ENCODE measurements around the gene LAMC2. TPM values are rescaled to one million over a fixed set of nuclear protein-coding genes. Genes with fewer than 3 reads are reported as not detected.
"Not testable (repeated sequence)": the region's sequence is repeated elsewhere in the genome, so short reads cannot be mapped to it uniquely, and the experiment has no call there.

LAMC2 gene
- total RNA-seq, 5 donors from 2014 or later (not counting 1 experiment from before 2014, with no cell fraction given), result 0.03 to 0.15 (median 0.09) TPM; not detected in 2

- H3K9me3 ChIP-seq, result no peaks in the 10 kb centered on the region
- peaks cover 14 to 21% of the 10 kb centered on the region in 2 donors for H3K27me3 Mint-ChIP-seq
- no peaks in the 10 kb centered on the region for H3K4me1 Mint-ChIP-seq
- H3K9me3 Mint-ChIP-seq, result no peaks in the 10 kb centered on the region
- H3K4me3 ChIP-seq (ENCODE audit: control insufficient read depth in 1 of 2, extremely low read depth in 1 of 2, low read length in 1 of 2), result no peak overlapping the region
- 71% methylated on average over 1 of the region's 7 CpGs for WGBS (ENCODE audit: insufficient coverage)
- no peak overlapping the region for H3K27ac Mint-ChIP-seq
- ATAC-seq (replicated peaks in 1 of 4) (no peak), DNase-seq (no peak)
- no peak overlapping the region for H3K27ac ChIP-seq (ENCODE audit: low read length)
- H3K36me3 ChIP-seq (ENCODE audit: control insufficient read depth in 2 of 2, extremely low read depth in 1 of 2, insufficient read depth in 1 of 2, low read length in 1 of 2), result no peaks in the 10 kb centered on the region
- POLR2A ChIA-PET, result no interaction called here
- no peaks in the 10 kb centered on the region for H3K4me1 ChIP-seq (ENCODE audit: control insufficient read depth in 1 of 2, extremely low read depth in 1 of 2, insufficient read depth in 2 of 2, low read length in 2 of 2)
- CTCF ChIA-PET, result no interaction called here
- no peak overlapping the region for H3K4me3 Mint-ChIP-seq
- no peaks in the 10 kb centered on the region for H3K36me3 Mint-ChIP-seq
- no peaks in the 10 kb centered on the region for H3K27me3 ChIP-seq (replicated peaks in 1 of 2; ENCODE audit: control insufficient read depth in 2 of 2, extremely low read depth in 1 of 2, insufficient read depth in 2 of 2, low read length in 1 of 2)
Observed at GRCh38 chr1:183267646-183268431, 81.8 kb downstream of the LAMC2 start.

- ChIA-PET CTCF (no interaction called here), POLR2A (no interaction called here)
- Mint-ChIP-seq H3K4me3 (no peak overlapping the region), H3K4me1 (no peaks in the 10 kb centered on the region), H3K9me3 (no peaks in the 10 kb centered on the region), H3K27ac (no peak overlapping the region), H3K36me3 (no peaks in the 10 kb centered on the region), H3K27me3 (peaks cover 11 to 15% of the 10 kb centered on the region in 2 donors)
- DNase-seq (no peak), ATAC-seq (replicated peaks in 1 of 4) (no peak)
- Histone ChIP-seq H3K4me1 (ENCODE audit: control insufficient read depth in 1 of 2, extremely low read depth in 1 of 2, insufficient read depth in 2 of 2, low read length in 2 of 2) (no peaks in the 10 kb centered on the region), H3K27me3 (replicated peaks in 1 of 2; ENCODE audit: control insufficient read depth in 2 of 2, extremely low read depth in 1 of 2, insufficient read depth in 2 of 2, low read length in 1 of 2) (peaks cover 0 to 7% of the 10 kb centered on the region in 2 experiments), H3K27ac (ENCODE audit: low read length) (no peak overlapping the region), H3K9me3 (no peaks in the 10 kb centered on the region), H3K36me3 (ENCODE audit: control insufficient read depth in 2 of 2, extremely low read depth in 1 of 2, insufficient read depth in 1 of 2, low read length in 1 of 2) (no peaks in the 10 kb centered on the region), H3K4me3 (ENCODE audit: control insufficient read depth in 1 of 2, extremely low read depth in 1 of 2, low read length in 1 of 2) (no peak overlapping the region)
- 80% methylated on average over 3 of the region's 5 CpGs for WGBS (ENCODE audit: insufficient coverage)
Observed at GRCh38 chr1:183270541-183271141, 84.6 kb downstream of the LAMC2 start.

- no peaks in the 10 kb centered on the region for H3K4me1 Mint-ChIP-seq
- peaks cover 6 to 15% of the 10 kb centered on the region in 2 donors for H3K27me3 Mint-ChIP-seq
- H3K36me3 Mint-ChIP-seq, result no peaks in the 10 kb centered on the region
- Histone ChIP-seq H3K4me3 (ENCODE audit: control insufficient read depth in 1 of 2, extremely low read depth in 1 of 2, low read length in 1 of 2) (no peak overlapping the region), H3K4me1 (ENCODE audit: control insufficient read depth in 1 of 2, extremely low read depth in 1 of 2, insufficient read depth in 2 of 2, low read length in 2 of 2) (no peaks in the 10 kb centered on the region), H3K27me3 (replicated peaks in 1 of 2; ENCODE audit: control insufficient read depth in 2 of 2, extremely low read depth in 1 of 2, insufficient read depth in 2 of 2, low read length in 1 of 2) (peaks cover 0 to 7% of the 10 kb centered on the region in 2 experiments), H3K27ac (ENCODE audit: low read length) (no peak overlapping the region), H3K36me3 (ENCODE audit: control insufficient read depth in 2 of 2, extremely low read depth in 1 of 2, insufficient read depth in 1 of 2, low read length in 1 of 2) (no peaks in the 10 kb centered on the region), H3K9me3 (no peaks in the 10 kb centered on the region)
- H3K9me3 Mint-ChIP-seq, result no peaks in the 10 kb centered on the region
- no peak overlapping the region for H3K27ac Mint-ChIP-seq
- DNase-seq (no peak), ATAC-seq (replicated peaks in 1 of 4) (no peak)
- H3K4me3 Mint-ChIP-seq, result no peak overlapping the region
- 83% methylated on average over 1 of the region's 4 CpGs for WGBS (ENCODE audit: insufficient coverage)
- CTCF ChIA-PET, result no interaction called here
- POLR2A ChIA-PET, result no interaction called here
Observed at GRCh38 chr1:183272390-183272848, 86.4 kb downstream of the LAMC2 start.

GRCh38 chr1:183273300-183273699 is 87.2 kb downstream of the LAMC2 start:
- H3K9me3 ChIP-seq, result no peaks in the 10 kb centered on the region
- Mint-ChIP-seq H3K36me3 (no peaks in the 10 kb centered on the region), H3K9me3 (no peaks in the 10 kb centered on the region), H3K4me1 (no peaks in the 10 kb centered on the region), H3K27me3 (peaks cover 6 to 15% of the 10 kb centered on the region in 2 donors), H3K4me3 (no peak overlapping the region), H3K27ac (no peak overlapping the region)
- H3K27me3 ChIP-seq (replicated peaks in 1 of 2; ENCODE audit: control insufficient read depth in 2 of 2, extremely low read depth in 1 of 2, insufficient read depth in 2 of 2, low read length in 1 of 2), result peaks cover 0 to 7% of the 10 kb centered on the region in 2 experiments
- POLR2A ChIA-PET, result no interaction called here
- H3K27ac ChIP-seq (ENCODE audit: low read length), result no peak overlapping the region
- H3K4me1 ChIP-seq (ENCODE audit: control insufficient read depth in 1 of 2, extremely low read depth in 1 of 2, insufficient read depth in 2 of 2, low read length in 2 of 2), result no peaks in the 10 kb centered on the region
- CTCF ChIA-PET, result no interaction called here
- WGBS (ENCODE audit: insufficient coverage), result 57% methylated on average over 3 of the region's 5 CpGs
- no peak for ATAC-seq (replicated peaks in 1 of 4)
- DNase-seq, result no peak
- H3K36me3 ChIP-seq (ENCODE audit: control insufficient read depth in 2 of 2, extremely low read depth in 1 of 2, insufficient read depth in 1 of 2, low read length in 1 of 2), result no peaks in the 10 kb centered on the region
- no peak overlapping the region for H3K4me3 ChIP-seq (ENCODE audit: control insufficient read depth in 1 of 2, extremely low read depth in 1 of 2, low read length in 1 of 2)

DNA sequence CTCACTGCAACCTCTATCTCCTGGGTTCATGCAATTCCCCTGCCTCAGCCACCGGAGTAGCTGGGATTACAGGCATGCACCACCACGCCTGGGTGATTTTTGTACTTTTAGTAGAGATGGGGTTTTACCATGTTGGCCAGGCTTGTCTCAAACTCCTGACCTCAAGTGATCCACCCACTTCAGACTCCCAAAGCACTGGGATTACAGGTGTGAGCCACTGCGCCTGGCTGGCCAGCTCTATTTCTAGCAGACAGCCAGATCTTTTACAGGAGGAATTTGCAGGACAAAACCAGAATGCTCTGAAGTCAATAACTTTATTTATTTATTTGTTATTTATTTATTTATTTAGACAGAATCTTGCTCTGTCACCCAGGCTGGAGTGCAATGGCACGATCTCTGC is 87.9 kb downstream of the LAMC2 start:
- CTCF ChIA-PET; H3K4me3 Mint-ChIP-seq; H3K4me3 ChIP-seq (ENCODE audit: control insufficient read depth in 1 of 2, extremely low read depth in 1 of 2, low read length in 1 of 2); H3K27me3 ChIP-seq (replicated peaks in 1 of 2; ENCODE audit: control insufficient read depth in 2 of 2, extremely low read depth in 1 of 2, insufficient read depth in 2 of 2, low read length in 1 of 2); H3K27ac ChIP-seq (ENCODE audit: low read length); POLR2A ChIA-PET; DNase-seq; H3K9me3 Mint-ChIP-seq; H3K4me1 Mint-ChIP-seq; H3K36me3 Mint-ChIP-seq; H3K9me3 ChIP-seq; H3K27ac Mint-ChIP-seq; H3K36me3 ChIP-seq (ENCODE audit: control insufficient read depth in 2 of 2, extremely low read depth in 1 of 2, insufficient read depth in 1 of 2, low read length in 1 of 2); H3K4me1 ChIP-seq (ENCODE audit: control insufficient read depth in 1 of 2, extremely low read depth in 1 of 2, insufficient read depth in 2 of 2, low read length in 2 of 2); ATAC-seq (replicated peaks in 1 of 4): not testable (repeated sequence)
- H3K27me3 Mint-ChIP-seq, result peaks cover 6 to 15% of the 10 kb centered on the region in 2 donors
- no CpG with 5 or more reads among the region's 4 CpGs for WGBS (ENCODE audit: insufficient coverage)

DNA sequence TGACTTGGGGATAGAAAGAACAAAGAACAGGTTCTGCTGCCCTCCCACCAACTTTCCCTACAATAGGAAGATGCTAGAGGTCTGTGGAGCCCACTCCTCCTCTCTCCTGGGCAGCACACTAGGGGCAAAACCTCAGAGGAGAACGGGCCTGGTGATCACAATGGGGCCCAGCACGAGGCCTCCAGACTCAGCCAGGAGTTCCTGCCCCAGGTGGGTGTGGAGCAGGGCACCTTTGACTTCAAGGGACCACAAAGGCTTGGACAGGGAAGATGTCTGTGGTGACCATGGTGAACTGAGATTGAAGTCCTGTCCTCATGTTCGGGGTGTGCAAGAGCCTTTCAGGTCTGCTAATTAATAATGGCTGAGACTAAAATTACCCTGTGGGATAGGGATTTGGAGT is 88.8 kb downstream of the LAMC2 start:
- Mint-ChIP-seq H3K27me3 (peaks cover 6 to 15% of the 10 kb centered on the region in 2 donors), H3K27ac (no peak overlapping the region), H3K9me3 (no peaks in the 10 kb centered on the region), H3K4me1 (peaks cover 0 to 6% (median 6%) of the 10 kb centered on the region in 3 donors), H3K4me3 (no peak overlapping the region), H3K36me3 (no peaks in the 10 kb centered on the region)
- WGBS (ENCODE audit: insufficient coverage), result 83% methylated on average over 1 of the region's 3 CpGs
- no peak for DNase-seq
- POLR2A ChIA-PET, result no interaction called here
- H3K4me3 ChIP-seq (ENCODE audit: control insufficient read depth in 1 of 2, extremely low read depth in 1 of 2, low read length in 1 of 2), result no peak overlapping the region
- no peaks in the 10 kb centered on the region for H3K9me3 ChIP-seq
- no peak overlapping the region for H3K27ac ChIP-seq (ENCODE audit: low read length)
- H3K27me3 ChIP-seq (replicated peaks in 1 of 2; ENCODE audit: control insufficient read depth in 2 of 2, extremely low read depth in 1 of 2, insufficient read depth in 2 of 2, low read length in 1 of 2), result peaks cover 0 to 7% of the 10 kb centered on the region in 2 experiments
- no peak for ATAC-seq (replicated peaks in 1 of 4)
- H3K36me3 ChIP-seq (ENCODE audit: control insufficient read depth in 2 of 2, extremely low read depth in 1 of 2, insufficient read depth in 1 of 2, low read length in 1 of 2), result no peaks in the 10 kb centered on the region
- CTCF ChIA-PET, result no interaction called here
- H3K4me1 ChIP-seq (ENCODE audit: control insufficient read depth in 1 of 2, extremely low read depth in 1 of 2, insufficient read depth in 2 of 2, low read length in 2 of 2), result no peaks in the 10 kb centered on the region

Data from T-cell (primary cell).